Activated T-helper 1 cell treated with anti-CD3 and anti-CD28 coated beads, Interleukin-2, amount 50 U/mL, for 16 hours (primary cell): ENCODE measurements around the gene KRTAP5-5.
"Not testable (repeated sequence)": the region's sequence is repeated elsewhere in the genome, so short reads cannot be mapped to it uniquely, and the experiment has no call there.

Source experiments
- DNase-seq, 2 donors: peaks; one replicate each; pipeline ENCODE4 v3.0.0-alpha.2; 2020; ENCODE audit warnings: low read depth in 1 of 2, low spot score in 1 of 2

Gene KRTAP5-5

DNA sequence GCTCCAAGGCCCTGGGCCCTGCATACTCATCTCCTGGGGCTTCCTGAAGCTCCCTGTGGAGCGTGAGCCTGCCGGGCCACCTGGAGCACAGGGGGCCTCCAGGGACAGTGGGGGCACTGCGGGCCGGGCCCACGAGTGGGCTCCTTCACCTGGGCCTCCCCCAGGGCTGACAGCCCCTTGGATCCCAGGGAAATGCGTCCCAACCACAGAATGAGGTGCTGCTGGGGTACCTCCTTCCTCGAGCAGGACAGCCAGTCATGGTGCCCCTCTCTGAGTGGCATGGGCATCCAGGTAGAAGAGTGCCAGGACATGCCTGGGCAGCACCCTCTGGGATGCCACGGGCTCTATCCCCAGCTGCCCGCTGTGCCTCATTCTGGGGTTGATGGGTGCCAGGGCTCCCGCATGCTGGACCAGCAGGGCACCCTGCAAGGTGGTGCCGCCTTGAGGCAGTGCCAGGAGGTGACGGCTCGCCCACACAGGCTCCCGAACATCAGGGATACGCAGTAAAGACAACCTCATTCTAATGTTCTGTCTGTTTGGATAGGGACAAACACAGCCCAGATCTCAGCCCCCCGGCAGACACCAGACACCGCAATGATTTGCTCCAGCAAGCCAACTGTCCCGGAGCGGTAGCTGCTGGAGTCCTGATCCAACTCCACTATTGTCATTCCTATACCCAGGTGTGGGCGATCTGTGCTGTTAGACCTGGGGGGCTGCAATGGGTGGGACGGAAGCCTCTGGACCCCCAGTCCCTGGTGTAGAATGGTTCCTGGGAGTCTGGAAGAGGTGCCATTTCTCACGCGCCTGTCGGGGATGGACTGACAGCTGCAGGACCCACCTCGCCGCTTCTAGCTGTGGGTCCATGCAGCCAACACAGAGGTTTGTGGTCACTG is 25.8 kb downstream of the KRTAP5-5 start:
- DNase-seq: no peak

- no peak for DNase-seq
These were observed 26.5 kb downstream of the KRTAP5-5 start for GRCh38 chr11:1656061-1656441.

- DNase-seq: no peak
These were observed 27.1 kb downstream of the KRTAP5-5 start for GRCh38 chr11:1656670-1657069.

GRCh38 chr11:1659506-1659905 is 29.9 kb downstream of the KRTAP5-5 start:
- DNase-seq: no peak

GRCh38 chr11:1660111-1660867 is 30.7 kb downstream of the KRTAP5-5 start:
- DNase-seq: no peak

- DNase-seq: not testable (repeated sequence)
These were observed 32.1 kb downstream of the KRTAP5-5 start for GRCh38 chr11:1661454-1662269.

DNA sequence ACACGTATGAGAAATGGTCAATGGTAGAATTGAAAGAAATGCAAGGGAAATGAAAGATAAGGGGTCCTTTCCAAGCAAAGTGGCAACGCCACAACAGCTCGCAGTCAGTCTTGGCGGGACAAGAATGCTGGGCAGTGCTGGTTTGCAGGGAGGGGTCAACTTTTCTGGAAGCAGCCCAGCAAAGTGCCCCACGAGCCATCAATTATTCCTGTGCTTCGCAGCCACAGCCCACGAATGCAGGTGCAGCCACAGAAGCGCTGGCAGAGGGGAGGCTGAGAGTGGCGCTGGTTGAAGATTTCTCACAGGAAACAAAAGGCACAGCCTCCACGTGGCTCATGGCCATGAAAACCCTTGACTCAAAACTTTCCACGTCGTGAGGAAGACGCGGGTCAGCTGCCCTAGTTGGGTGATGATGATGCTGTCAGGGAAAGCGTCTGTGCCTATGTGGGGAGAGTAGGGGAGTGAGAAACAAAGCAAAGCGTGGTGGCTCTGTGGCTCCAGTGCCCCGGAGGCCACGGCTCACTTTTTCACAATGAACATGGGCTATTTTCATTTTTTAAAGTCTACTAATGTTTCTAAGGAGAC is 33.2 kb downstream of the KRTAP5-5 start:
- DNase-seq: not testable (repeated sequence)

- DNase-seq: no peak
These were observed 35.7 kb downstream of the KRTAP5-5 start for GRCh38 chr11:1665313-1665712.

DNA sequence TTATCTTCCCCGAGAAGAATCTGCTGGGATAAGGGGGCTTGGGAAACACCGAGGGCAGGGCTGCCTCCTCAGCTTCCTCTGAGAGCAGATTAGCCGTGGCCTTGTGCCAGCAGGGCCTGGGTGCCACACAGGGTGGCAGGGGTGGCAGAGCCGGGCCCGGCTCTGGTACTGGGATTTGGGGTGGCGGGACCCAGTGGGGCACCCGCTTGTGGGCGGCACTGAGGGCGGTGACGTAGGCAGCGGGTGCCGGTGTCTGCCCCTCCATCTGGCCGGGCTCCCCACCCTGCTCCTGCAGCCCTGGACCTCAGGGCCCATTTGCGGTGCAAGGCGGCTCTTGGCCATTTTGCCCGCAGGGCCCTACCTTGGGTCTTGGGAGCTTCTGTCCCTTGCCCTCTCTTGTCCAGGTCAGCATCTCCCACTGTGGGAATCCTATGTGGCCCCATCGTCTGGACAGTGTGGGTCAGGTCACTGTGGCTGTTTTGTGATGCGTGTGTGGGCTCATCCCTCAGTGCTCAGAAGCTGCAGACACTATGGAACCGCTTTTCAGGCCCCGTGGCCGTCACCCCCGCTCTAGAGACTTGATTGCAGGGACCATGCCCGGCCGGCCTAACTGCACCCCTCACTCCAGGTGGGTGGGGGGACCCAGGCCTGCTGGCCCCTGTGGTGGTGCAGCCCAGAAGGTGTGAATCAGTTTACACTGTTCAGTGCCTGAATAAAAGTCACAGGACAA is 37.7 kb downstream of the KRTAP5-5 start:
- no peak for DNase-seq

- no peak for DNase-seq
These were observed 38.3 kb downstream of the KRTAP5-5 start for GRCh38 chr11:1667906-1668305.

DNA sequence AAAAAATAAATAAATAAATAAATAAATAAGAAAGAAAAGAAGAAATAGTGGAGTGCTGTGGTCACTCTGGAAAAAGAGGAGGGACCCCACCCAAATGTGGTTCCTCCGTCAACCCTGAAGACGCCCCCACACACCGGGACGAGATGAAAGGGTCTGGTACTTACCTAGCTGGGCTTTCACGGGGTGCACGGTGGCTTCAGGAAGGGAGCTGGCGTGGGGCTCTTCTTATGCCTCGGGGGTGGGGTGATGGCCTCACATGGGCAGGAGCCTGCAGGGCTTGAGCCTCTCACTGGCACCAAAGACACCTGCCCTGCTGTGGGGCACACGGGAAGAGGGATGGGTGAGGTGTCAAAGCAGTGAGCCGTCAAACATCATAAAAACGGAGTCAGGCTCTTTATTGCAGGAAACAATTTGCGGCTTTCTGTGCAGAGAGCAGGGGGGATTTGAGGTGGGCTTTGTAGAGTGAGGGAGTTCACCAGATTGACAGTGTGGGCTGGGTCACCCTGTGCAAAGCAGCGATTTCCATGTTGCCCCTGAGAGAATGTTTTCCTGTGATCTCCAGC is 39.4 kb downstream of the KRTAP5-5 start:
- no peak for DNase-seq

GRCh38 chr11:1669546-1670218 is 40.1 kb downstream of the KRTAP5-5 start:
- no peak for DNase-seq

DNA sequence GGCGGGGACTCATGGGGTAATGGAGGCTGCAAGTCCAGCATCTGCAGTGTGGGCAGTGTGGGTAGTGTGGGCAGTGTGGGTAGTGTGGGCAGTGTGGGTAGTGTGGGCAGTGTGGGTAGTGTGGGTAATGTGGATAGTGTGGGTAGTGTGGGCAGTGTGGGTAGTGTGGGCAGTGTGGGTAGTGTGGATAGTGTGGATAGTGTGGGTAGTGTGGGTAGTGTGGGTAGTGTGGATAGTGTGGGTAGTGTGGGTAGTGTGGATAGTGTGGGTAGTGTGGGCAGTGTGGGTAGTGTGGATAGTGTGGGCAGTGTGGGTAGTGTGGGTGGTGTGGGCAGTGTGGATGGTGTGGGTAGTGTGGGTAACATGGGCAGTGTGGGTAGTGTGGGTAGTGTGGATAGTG is 40.9 kb downstream of the KRTAP5-5 start:
- not testable (repeated sequence) for DNase-seq

DNA sequence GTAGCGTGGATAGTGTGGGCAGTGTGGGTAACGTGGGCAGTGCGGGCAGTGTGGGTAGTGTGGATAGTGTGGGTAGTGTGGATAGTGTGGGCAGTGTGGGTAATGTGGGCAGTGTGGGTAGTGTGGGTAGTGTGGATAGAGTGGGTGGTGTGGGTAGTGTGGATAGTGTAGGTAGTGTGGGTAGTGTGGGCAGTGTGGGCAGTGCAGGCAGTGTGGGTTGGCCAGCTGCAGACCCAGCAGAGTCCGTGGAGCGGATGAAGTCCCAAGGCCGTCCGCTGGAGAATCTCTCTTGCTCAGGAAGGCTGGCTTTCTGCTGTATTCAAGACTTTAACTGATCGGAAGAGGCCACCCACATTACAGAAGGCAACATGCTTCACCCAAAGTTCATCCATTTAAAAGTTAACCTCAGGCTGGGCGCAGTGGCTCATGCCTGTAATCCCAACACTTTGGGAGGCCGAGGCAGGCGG is 41.4 kb downstream of the KRTAP5-5 start:
- DNase-seq: no peak

DNA sequence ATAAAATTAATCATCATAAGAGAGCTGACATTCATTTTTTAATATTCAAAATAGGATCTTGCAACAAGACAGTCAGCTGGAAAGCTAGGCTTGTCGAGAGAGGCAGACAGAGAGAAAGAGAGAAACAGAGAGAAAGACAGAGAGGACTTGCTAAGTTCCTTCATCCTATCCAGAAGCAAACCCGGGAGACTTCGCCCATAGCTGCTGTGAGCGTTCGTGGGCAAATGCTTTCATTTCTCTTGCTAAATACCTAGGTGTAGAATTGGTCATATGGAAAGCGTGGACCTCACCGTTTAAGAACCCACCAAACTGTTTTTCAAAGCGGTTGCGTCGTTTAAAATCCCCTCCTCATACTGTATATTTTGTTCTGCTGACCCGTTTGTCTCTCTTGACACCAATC is 42.1 kb downstream of the KRTAP5-5 start:
- DNase-seq: no peak

- DNase-seq: no peak
These were observed 43.2 kb downstream of the KRTAP5-5 start for GRCh38 chr11:1672613-1673350.

- DNase-seq: no peak
These were observed 44.0 kb downstream of the KRTAP5-5 start for GRCh38 chr11:1673446-1674172.
